C4-2B (cell line): Measurements from ENCODE around the gene AUTS2.

Experiments used
- ZFX ChIP-seq: fragments of 450-650 bp; IDR thresholded peaks from 2 replicates; pipeline ENCODE4 v1.6.1; 2017
- TF ChIP-seq, protein P1 (sequence below): fragments of 450-650 bp; conservative IDR thresholded peaks from 2 replicates; pipeline ENCODE4 v1.5.1; 2017; ENCODE audit warnings: mild to moderate bottlenecking

DNA sequence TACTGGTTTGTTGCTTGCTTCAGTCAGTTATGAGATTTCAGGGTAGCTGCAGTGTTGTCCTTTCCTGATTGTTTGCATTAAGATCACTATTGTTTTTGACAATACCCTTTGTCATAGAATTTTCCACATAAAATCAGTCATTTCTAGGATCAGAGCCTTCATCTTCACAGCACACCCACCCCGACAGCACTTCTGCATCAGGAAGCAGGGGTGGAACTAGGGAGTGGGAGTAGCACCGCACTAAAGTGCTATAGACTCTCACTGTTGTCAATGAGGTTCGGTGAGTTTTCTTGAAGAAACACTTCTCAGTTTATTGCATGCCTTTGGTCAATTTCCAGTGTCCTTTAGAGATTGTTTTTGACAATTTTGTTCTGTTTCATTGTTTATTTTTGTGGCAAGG is 632.5 kb downstream of the AUTS2 start:
- TF ChIP-seq, protein P1, sequence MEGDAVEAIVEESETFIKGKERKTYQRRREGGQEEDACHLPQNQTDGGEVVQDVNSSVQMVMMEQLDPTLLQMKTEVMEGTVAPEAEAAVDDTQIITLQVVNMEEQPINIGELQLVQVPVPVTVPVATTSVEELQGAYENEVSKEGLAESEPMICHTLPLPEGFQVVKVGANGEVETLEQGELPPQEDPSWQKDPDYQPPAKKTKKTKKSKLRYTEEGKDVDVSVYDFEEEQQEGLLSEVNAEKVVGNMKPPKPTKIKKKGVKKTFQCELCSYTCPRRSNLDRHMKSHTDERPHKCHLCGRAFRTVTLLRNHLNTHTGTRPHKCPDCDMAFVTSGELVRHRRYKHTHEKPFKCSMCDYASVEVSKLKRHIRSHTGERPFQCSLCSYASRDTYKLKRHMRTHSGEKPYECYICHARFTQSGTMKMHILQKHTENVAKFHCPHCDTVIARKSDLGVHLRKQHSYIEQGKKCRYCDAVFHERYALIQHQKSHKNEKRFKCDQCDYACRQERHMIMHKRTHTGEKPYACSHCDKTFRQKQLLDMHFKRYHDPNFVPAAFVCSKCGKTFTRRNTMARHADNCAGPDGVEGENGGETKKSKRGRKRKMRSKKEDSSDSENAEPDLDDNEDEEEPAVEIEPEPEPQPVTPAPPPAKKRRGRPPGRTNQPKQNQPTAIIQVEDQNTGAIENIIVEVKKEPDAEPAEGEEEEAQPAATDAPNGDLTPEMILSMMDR = no peak
- TF ChIP-seq ZFX = no peak
